Natural killer cell (primary cell): ENCODE results near the gene ARHGAP32. TPM values are rescaled to one million over a fixed set of nuclear protein-coding genes. Genes with fewer than 3 reads are reported as not detected.

Source experiments
- ATAC-seq, 3 donors: fragments of 150-1000 bp in 2 of 3; fragments of 200-7000 bp in 1 of 3; cut with Tn5 transposase; 1 replicate in 1 of 3; 2 replicates in 2 of 3; pipeline ENCODE4 v1.10.0; 2021; ENCODE audit warnings: mild to moderate bottlenecking in 2 of 3, moderate library complexity in 2 of 3
- DNase-seq, 2 donors: peaks; one replicate each; pipeline versions ENCODE4 v3.0.0 to v3.0.0-alpha.2; 2013 to 2021; ENCODE audit warnings: mixed read lengths in 1 of 2
- H3K27ac ChIP-seq: one replicate; pipeline ENCODE4 v1.5.1; 2013; ENCODE audit warnings: mild to moderate bottlenecking, low read length
- H3K27me3 ChIP-seq: one replicate; pipeline ENCODE4 v1.6.1; 2013; ENCODE audit warnings: low read length; ENCODE audit not compliant: control insufficient read depth, insufficient read depth
- H3K36me3 ChIP-seq: one replicate; pipeline ENCODE4 v1.6.1; 2013; ENCODE audit warnings: low read length; ENCODE audit not compliant: control insufficient read depth, insufficient read depth
- H3K4me1 ChIP-seq: one replicate; pipeline ENCODE4 v1.6.1; 2013; ENCODE audit warnings: low read length; ENCODE audit not compliant: control insufficient read depth, insufficient read depth
- H3K4me3 ChIP-seq: one replicate; pipeline ENCODE4 v1.5.1; 2013; ENCODE audit warnings: low read length
- H3K9me3 ChIP-seq: one replicate; pipeline ENCODE4 v1.6.1; 2013; ENCODE audit warnings: low read length; ENCODE audit not compliant: control insufficient read depth, insufficient read depth
- H3K27ac Mint-ChIP-seq, 2 donors: one replicate each; pipeline ENCODE4 v1.8.0; 2022; ENCODE audit warnings: mild to moderate bottlenecking in 2 of 2, mixed read lengths in 2 of 2, moderate library complexity in 1 of 2
- H3K27me3 Mint-ChIP-seq, 2 donors: one replicate each; pipeline ENCODE4 v1.8.0; 2022; ENCODE audit warnings: low read depth in 2 of 2, mixed read lengths in 2 of 2
- H3K36me3 Mint-ChIP-seq: one replicate; pipeline ENCODE4 v1.8.0; 2022; ENCODE audit warnings: mixed read lengths
- H3K4me1 Mint-ChIP-seq, 2 donors: one replicate each; pipeline ENCODE4 v1.8.0; 2022; ENCODE audit warnings: mixed read lengths in 2 of 2
- H3K4me3 Mint-ChIP-seq: one replicate; pipeline ENCODE4 v1.8.0; 2022; ENCODE audit warnings: mild to moderate bottlenecking, moderate library complexity, mixed read lengths
- H3K9me3 Mint-ChIP-seq, 2 donors: one replicate each; pipeline ENCODE4 v1.8.0; 2022; ENCODE audit warnings: mixed read lengths in 2 of 2
- CTCF ChIP-seq: fragments of 200-600 bp; IDR thresholded peaks from one replicate; pipeline ENCODE4 v1.8.0; 2022; ENCODE audit warnings: antibody characterized with exemption
- WGBS: methylation state at CpG from one replicate; pipeline ENCODE4 v1.1.7; 2013; ENCODE audit warnings: missing lambda C conversion rate; ENCODE audit not compliant: insufficient coverage; 5-methylcytosine and 5-hydroxymethylcytosine counted together
- intact Hi-C: fragments of 100-400 bp; cut with micrococcal nuclease; formaldehyde crosslinking; loops from one replicate; pipeline ENCODE4 v1.14.2; 2022
- total RNA-seq, 4 donors: library from RNA; stranded (reverse); fragments of 120-200 nt in 1 of 4; gene quantifications; one replicate each; pipeline versions ENCODE4 v1.2.3 to v1.2.4, GENCODE V29; 2013 to 2022

ARHGAP32 gene
- total RNA-seq, 3 donors from 2014 or later (not counting 1 experiment from before 2014, with no cell fraction given): 2.5 to 4.6 (median 2.7) TPM

- no peak for ATAC-seq
- Histone ChIP-seq H3K4me1 (peaks cover 29% of the 10 kb centered on the region), H3K27ac (no peak overlapping the region), H3K9me3 (no peaks in the 10 kb centered on the region), H3K27me3 (peaks cover 4% of the 10 kb centered on the region), H3K4me3 (no peak overlapping the region), H3K36me3 (no peaks in the 10 kb centered on the region)
- Mint-ChIP-seq H3K27ac (no peak overlapping the region), H3K36me3 (no peaks in the 10 kb centered on the region), H3K9me3 (peaks cover 0 to 4% of the 10 kb centered on the region in 2 donors), H3K4me3 (no peak overlapping the region), H3K27me3 (peaks cover 54 to 56% of the 10 kb centered on the region in 2 donors), H3K4me1 (peaks cover 22 to 25% of the 10 kb centered on the region in 2 donors)
- no peak for TF ChIP-seq CTCF
- WGBS: 92% methylated on average over 3 of the region's 3 CpGs
- DNase-seq: no peak
- intact Hi-C loops: no loop called here
These were observed 276.0 kb downstream of the ARHGAP32 start for GRCh38 chr11:128916037-128916572.

GRCh38 chr11:128915149-128915521 is 277.0 kb downstream of the ARHGAP32 start:
- peaks cover 48 to 54% of the 10 kb centered on the region in 2 donors for H3K27me3 Mint-ChIP-seq

More at GRCh38 chr11:128915149-128915521, 277.0 kb downstream of the ARHGAP32 start:
- Histone ChIP-seq H3K36me3 (no peaks in the 10 kb centered on the region), H3K9me3 (no peaks in the 10 kb centered on the region), H3K27ac (no peak overlapping the region), H3K4me3 (no peak overlapping the region), H3K4me1 (peaks cover 29% of the 10 kb centered on the region), H3K27me3 (peaks cover 4% of the 10 kb centered on the region)
- peaks cover 0 to 4% of the 10 kb centered on the region in 2 donors for H3K9me3 Mint-ChIP-seq
- H3K4me3 Mint-ChIP-seq: no peak overlapping the region
- DNase-seq: no peak
- H3K4me1 Mint-ChIP-seq: peaks cover 22 to 25% of the 10 kb centered on the region in 2 donors
- WGBS: 90% methylated on average over 6 of the region's 6 CpGs
- H3K27ac Mint-ChIP-seq: no peak overlapping the region
- H3K36me3 Mint-ChIP-seq: no peaks in the 10 kb centered on the region
- intact Hi-C loops: no loop called here
- ATAC-seq: no peak
- no peak for TF ChIP-seq CTCF

Other genes with a start within 250 kb of the ARHGAP32 start
- not detected for gene TP53AIP1, start 249.5 kb downstream of the ARHGAP32 start, total RNA-seq
- gene BARX2, start 183.5 kb upstream of the ARHGAP32 start, total RNA-seq: not detected